ENCODE measurements around the gene METTL23.

METTL23 gene

GRCh38 chr17:76726776-76727718 lies at the start of gene METTL23:
TSS of gene METTL23 (plus strand) at chr17:76726839. CDS start at chr17:76729711, 2,872 bp downstream.
- H3K4me3 ChIP-seq (ENCODE audit: low read depth, low read length), result peak within 1 kb of the TSS; percentile 68

GRCh38 chr17:76677406-76677805 lies 49.2 kb upstream of the METTL23 start:
- no peak overlapping the region for H3K4me3 ChIP-seq (ENCODE audit: low read depth, low read length)
- no peak for DNase-seq (ENCODE audit: low read depth)
- TF ChIP-seq CTCF (conservative IDR thresholded peaks at IDR 0.05; ENCODE audit: low read depth, low read length), result no peak

More at GRCh38 chr17:76726776-76727718, at the start of gene METTL23:
- peak; percentile 76 for DNase-seq (ENCODE audit: low read depth)
- peak; percentile 70 for TF ChIP-seq CTCF (conservative IDR thresholded peaks at IDR 0.05; ENCODE audit: low read depth, low read length)

DNA sequence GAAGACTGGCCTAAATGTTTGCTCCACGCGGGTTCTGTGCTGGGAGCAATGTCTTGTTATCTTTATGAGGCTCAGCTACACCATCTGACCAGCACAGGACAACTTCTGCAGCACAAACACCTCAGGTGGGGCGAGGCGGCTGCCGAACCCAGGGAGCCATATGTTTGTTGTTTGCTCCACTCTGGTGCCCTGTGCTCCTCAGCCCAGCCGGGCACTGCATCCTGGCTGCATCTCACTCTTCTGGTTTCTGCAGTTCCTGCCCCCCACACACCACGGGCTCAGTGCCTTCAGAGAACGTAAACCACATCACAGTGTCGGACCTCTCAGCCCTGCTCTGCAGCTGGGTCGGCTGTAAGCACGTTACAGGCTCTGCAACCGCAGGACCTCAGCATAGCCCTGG lies 48.3 kb upstream of the METTL23 start:
- DNase-seq (ENCODE audit: low read depth), result no peak
- TF ChIP-seq CTCF (conservative IDR thresholded peaks at IDR 0.05; ENCODE audit: low read depth, low read length), result no peak
- no peak overlapping the region for H3K4me3 ChIP-seq (ENCODE audit: low read depth, low read length)

DNA sequence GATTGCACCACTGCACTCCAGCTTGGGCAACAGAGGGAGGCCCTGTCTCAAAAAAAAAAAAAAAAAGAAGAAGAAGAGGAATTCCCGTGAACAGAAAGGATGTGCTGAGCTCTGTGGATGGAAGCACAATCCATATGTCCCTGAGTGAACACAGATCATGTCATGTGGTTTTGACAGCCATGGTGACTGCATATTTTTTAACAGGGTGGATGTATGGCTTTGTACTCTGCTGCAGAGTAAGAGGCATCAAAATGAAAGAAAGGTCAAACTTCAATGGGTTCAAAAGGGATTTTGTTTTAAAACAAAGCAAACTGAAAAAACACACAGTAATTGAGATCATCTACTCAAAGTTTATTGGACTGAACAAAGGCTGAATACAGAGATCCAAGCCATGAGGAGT lies 47.4 kb upstream of the METTL23 start:
- DNase-seq (ENCODE audit: low read depth), result no peak
- TF ChIP-seq CTCF (conservative IDR thresholded peaks at IDR 0.05; ENCODE audit: low read depth, low read length), result no peak
- H3K4me3 ChIP-seq (ENCODE audit: low read depth, low read length), result no peak overlapping the region

DNA sequence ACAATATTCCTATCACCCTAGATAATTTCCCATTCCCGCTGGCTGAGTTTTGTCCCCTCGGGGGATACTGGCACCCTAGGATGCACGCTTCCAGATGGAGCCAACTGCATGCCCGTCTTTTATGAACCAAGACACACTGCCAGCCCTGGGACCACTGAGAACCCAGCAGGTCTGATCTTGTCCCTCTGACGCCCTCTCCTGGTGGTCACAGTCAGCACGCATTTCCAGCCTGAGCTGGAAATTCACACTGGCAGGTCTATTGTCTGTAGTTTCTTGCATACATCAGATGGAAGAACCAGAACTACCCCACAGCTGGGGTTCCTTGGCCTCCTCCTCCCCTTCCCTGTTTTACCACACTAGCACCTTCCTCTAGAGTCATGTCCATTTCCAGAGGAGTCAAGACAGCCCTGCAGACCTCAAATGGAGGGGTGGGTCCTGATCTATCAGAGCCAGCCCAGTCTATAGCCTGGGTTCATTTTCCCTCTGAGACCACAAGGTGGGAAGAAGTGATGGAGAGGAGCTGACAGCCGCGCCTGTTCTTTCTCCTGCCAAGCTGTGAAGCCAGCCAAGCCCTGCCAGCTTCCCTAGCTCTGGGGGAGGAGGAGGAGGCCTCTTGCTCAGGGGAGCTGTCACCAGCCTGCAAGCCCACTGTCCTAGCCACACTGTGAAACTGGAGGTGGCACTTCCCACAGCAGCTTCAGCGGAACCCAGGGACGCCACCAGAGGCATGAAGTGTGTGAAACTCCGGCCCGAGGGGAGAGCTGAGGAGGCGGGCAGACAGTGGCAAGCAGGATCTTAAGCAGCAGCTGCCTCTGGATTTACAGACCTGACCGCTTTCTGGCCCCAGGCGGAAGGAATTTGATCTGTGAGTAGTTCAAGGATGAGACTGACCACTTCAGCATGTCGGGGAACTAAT lies 45.2 kb upstream of the METTL23 start:
- no peak overlapping the region for H3K4me3 ChIP-seq (ENCODE audit: low read depth, low read length)
- peak; percentile 85 for DNase-seq (ENCODE audit: low read depth)
- peak; percentile 94 for TF ChIP-seq CTCF (conservative IDR thresholded peaks at IDR 0.05; ENCODE audit: low read depth, low read length)

- no peak for TF ChIP-seq CTCF (conservative IDR thresholded peaks at IDR 0.05; ENCODE audit: low read depth, low read length)
- no peak overlapping the region for H3K4me3 ChIP-seq (ENCODE audit: low read depth, low read length)
- DNase-seq (ENCODE audit: low read depth), result peak; percentile 66
Observed at GRCh38 chr17:76682296-76682695, 44.3 kb upstream of the METTL23 start.

Measured in choroid plexus epithelial cell (primary cell).